Thymus (tissue), 11 donors: Measurements from ENCODE around the gene RACGAP1. TPM values are rescaled to one million over a fixed set of nuclear protein-coding genes. Genes with fewer than 3 reads are reported as not detected.
"Not testable (repeated sequence)": the region's sequence is repeated elsewhere in the genome, so short reads cannot be mapped to it uniquely, and the experiment has no call there.

ENCODE experiments used
- DNase-seq, 9 donors: peaks; one replicate each; pipeline ENCODE4 v3.0.0-alpha.2; 2013; ENCODE audit warnings: low spot score in 9 of 9, low read depth in 6 of 9, missing footprints in 1 of 9
- H3K27ac ChIP-seq, 2 donors: one replicate each; pipeline ENCODE4 v1.5.1; 2013; ENCODE audit warnings: control low read depth in 1 of 2, low read depth in 1 of 2, low read length in 1 of 2, mild to moderate bottlenecking in 1 of 2, moderate library complexity in 1 of 2
- H3K27me3 ChIP-seq, 2 donors: one replicate each; pipeline ENCODE4 v1.5.1; 2013; ENCODE audit warnings: low read length in 1 of 2; ENCODE audit not compliant: control insufficient read depth in 2 of 2, insufficient read depth in 1 of 2
- H3K36me3 ChIP-seq, 2 donors: one replicate each; pipeline ENCODE4 v1.5.1; 2013; ENCODE audit warnings: low read length in 1 of 2, mild to moderate bottlenecking in 1 of 2, moderate library complexity in 1 of 2; ENCODE audit not compliant: control insufficient read depth in 2 of 2, insufficient read depth in 2 of 2
- H3K4me1 ChIP-seq, 2 donors: one replicate each; pipeline ENCODE4 v1.5.1; 2013; ENCODE audit warnings: low read length in 2 of 2; ENCODE audit not compliant: control insufficient read depth in 2 of 2, insufficient read depth in 2 of 2
- H3K4me3 ChIP-seq, 2 donors: one replicate each; pipeline ENCODE4 v1.5.1; 2013; ENCODE audit warnings: low read length in 2 of 2, control low read depth in 1 of 2, mild to moderate bottlenecking in 1 of 2
- H3K9me3 ChIP-seq, 2 donors: one replicate each; pipeline ENCODE4 v1.5.1; 2013; ENCODE audit warnings: low read length in 1 of 2, mild to moderate bottlenecking in 1 of 2; ENCODE audit not compliant: control insufficient read depth in 2 of 2, insufficient read depth in 1 of 2
- WGBS: extraction: QIAGEN DNeasy Blood & Tissue Kit; methylation state at CpG from one replicate; pipeline ENCODE4 v1.1.7; 2013; 5-methylcytosine and 5-hydroxymethylcytosine counted together
- polyA plus RNA-seq: library from polyadenylated mRNA; stranded (reverse); fragments of 200-250 nt; gene quantifications from one replicate; pipeline ENCODE4 v1.2.3, GENCODE V29; 2013
- total RNA-seq: library from RNA; stranded (reverse); fragments of 120-200 nt; gene quantifications from one replicate; pipeline ENCODE4 v1.2.4, GENCODE V29; 2013
- donor health status: healthy.

RACGAP1 gene
- total and polyA plus RNA-seq, 2 donors = 9.2 to 50.1 TPM

DNA sequence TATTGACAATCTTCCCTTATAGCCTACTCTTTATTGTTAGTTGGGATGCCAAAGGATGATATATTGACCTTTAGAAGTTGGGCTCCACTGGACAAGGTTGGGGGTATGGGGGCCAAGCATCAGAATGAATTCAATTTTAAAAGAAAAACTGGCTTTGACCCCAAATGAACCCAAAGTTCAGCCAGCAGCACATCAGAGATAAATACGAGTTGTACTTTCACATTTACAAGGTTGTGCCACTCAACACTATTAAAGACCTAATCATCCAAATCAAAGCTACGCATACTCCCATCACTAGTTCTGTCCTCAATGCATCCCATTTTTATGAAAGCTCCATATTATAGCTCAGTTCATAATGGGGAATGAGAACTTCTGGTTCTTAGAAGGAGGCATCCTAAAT is 35.9 kb downstream of the RACGAP1 start:
- not testable (repeated sequence) for H3K27me3 ChIP-seq, H3K4me1 ChIP-seq, H3K27ac ChIP-seq, DNase-seq, H3K9me3 ChIP-seq, H3K4me3 ChIP-seq
- 98% methylated on average over 2 of the region's 2 CpGs for WGBS
- H3K36me3 ChIP-seq = peaks cover 58 to 83% of the 10 kb centered on the region in 2 donors

- Histone ChIP-seq H3K4me1 (no peaks in the 10 kb centered on the region), H3K9me3 (no peaks in the 10 kb centered on the region), H3K27me3 (no peaks in the 10 kb centered on the region), H3K4me3 (no peak overlapping the region), H3K36me3 (peaks cover 47 to 73% of the 10 kb centered on the region in 2 donors), H3K27ac (no peak overlapping the region)
- WGBS = 97% methylated on average over 4 of the region's 4 CpGs
- DNase-seq = no peak
Measured at GRCh38 chr12:49987625-49988303, 37.5 kb downstream of the RACGAP1 start.

DNA sequence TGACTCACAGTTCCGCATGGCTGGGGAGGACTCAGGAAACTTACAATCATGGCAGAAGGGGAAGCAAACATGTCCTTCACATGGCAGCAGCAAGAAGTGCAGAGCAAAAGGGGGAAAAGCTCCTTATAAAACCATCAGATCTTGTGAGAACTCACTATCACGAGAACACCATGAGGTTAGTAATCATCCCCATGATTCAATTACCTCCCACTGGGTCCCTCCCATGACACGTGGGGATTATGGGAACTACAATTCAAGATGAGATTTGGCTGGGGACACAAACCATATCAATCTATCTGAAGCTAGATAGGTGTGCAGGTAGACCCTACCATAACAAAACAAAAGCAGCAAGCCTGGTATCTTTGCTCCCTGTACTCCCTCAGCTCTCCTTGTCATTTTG is 38.8 kb downstream of the RACGAP1 start:
- 98% methylated on average over 3 of the region's 3 CpGs for WGBS
- H3K4me1 ChIP-seq = not testable (repeated sequence)

DNA sequence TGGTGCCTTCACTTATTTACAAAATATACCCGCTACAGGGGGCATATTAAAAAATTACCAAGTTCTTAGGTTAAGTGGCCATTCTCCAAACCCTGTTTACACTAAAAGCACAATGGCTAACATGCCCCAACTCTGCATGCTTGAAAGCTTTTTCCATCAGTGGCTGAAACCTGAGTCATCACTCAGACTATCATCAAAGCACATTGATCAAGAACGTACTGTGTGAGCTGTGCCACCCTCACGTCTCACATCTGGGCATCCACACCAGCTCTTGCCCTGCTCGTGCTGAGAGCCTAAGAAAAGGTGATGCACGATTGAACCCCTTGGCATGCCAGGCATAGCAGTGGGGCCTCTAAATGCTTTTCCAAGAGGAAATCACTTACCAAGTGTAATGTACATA is 39.3 kb downstream of the RACGAP1 start:
- no peaks in the 10 kb centered on the region for H3K4me1 ChIP-seq
- no peak overlapping the region for H3K27ac ChIP-seq
- 97% methylated on average over 5 of the region's 5 CpGs for WGBS

More for the DNA sequence above, 38.8 kb downstream of the RACGAP1 start:
- not testable (repeated sequence) for DNase-seq, H3K4me3 ChIP-seq, H3K27me3 ChIP-seq, H3K27ac ChIP-seq, H3K9me3 ChIP-seq
- peaks cover 34 to 60% of the 10 kb centered on the region in 2 donors for H3K36me3 ChIP-seq

GRCh38 chr12:49984476-49985359 is 40.6 kb downstream of the RACGAP1 start:
- no peaks in the 10 kb centered on the region for H3K27me3 ChIP-seq
- no peak overlapping the region for H3K4me3 ChIP-seq
- 96% methylated on average over 9 of the region's 9 CpGs for WGBS
- peaks cover 32 to 45% of the 10 kb centered on the region in 2 donors for H3K36me3 ChIP-seq
- DNase-seq = no peak
- no peaks in the 10 kb centered on the region for H3K9me3 ChIP-seq
- no peak overlapping the region for H3K27ac ChIP-seq
- no peaks in the 10 kb centered on the region for H3K4me1 ChIP-seq

More for the DNA sequence above, 39.3 kb downstream of the RACGAP1 start:
- peaks cover 32 to 58% of the 10 kb centered on the region in 2 donors for H3K36me3 ChIP-seq
- H3K27me3 ChIP-seq = no peaks in the 10 kb centered on the region
- no peaks in the 10 kb centered on the region for H3K9me3 ChIP-seq
- DNase-seq = no peak
- no peak overlapping the region for H3K4me3 ChIP-seq

DNA sequence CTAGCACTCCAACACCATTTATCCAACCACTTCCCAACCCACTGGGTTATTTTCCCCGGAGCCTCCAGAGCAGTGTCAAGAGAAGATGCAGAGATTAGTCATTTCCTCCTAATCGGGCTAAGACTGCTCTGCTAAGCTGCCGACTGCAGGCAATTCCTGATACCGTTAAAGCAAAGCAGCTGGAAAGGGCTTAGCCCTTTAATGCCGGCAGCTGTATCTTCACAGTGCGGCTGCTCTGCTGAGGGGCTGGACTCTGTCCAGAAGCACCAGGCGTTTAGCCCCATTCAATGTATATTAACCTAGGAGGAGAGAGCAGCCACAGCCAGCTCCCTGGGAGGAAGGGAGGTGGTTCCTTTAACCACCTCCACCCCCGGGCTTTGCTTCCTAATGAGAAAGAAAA is 41.4 kb downstream of the RACGAP1 start:
- Histone ChIP-seq H3K27me3 (no peaks in the 10 kb centered on the region), H3K36me3 (peaks cover 27 to 37% of the 10 kb centered on the region in 2 donors), H3K27ac (no peak overlapping the region), H3K4me3 (no peak overlapping the region), H3K9me3 (no peaks in the 10 kb centered on the region), H3K4me1 (no peaks in the 10 kb centered on the region)
- 41% methylated on average over 8 of the region's 8 CpGs for WGBS
- no peak for DNase-seq

DNA sequence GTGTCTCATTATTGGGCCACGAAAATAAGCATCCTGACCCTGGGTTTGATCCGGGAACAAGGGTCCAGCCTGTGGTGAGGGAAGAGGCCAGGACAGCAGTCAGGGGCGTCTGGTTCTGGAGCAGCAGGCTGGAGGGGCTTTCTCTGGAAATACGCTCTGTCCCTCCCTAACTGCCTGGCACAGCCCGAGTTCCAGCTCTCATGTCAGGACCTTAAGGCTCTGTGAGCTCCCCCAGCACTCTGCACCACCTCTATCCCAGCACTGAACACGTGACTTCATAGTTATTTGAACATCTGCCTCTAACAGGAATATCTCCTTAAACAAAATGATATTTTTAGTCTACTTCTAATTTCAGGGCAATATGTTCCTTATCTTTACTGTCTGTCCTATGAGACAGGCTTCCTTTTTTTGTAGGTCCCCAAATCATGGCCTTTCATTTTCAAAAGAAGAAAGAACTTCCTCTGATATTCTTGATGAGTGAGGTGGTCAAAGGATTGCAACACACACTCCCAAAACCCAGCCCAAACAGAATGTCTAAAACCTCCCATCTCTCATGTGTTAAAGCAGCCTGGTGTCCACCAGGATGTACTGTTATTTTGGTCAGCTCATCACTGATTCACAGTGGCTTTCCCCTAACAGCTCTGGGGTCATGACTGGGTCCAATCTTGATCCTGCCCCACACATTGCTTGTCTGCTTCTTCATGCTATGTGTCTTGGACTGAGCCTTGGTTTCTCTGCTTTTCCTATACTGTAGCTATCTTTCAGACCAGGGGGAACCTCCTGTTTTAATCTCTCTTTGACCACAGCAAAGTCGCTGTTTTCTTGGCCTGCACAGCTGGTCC is 42.8 kb downstream of the RACGAP1 start:
- Histone ChIP-seq H3K27me3 (no peaks in the 10 kb centered on the region), H3K9me3 (no peaks in the 10 kb centered on the region), H3K36me3 (peaks cover 14 to 23% of the 10 kb centered on the region in 2 donors), H3K27ac (no peak overlapping the region), H3K4me3 (no peak overlapping the region), H3K4me1 (no peaks in the 10 kb centered on the region)
- WGBS = 91% methylated on average over 7 of the region's 7 CpGs
- DNase-seq = no peak

DNA sequence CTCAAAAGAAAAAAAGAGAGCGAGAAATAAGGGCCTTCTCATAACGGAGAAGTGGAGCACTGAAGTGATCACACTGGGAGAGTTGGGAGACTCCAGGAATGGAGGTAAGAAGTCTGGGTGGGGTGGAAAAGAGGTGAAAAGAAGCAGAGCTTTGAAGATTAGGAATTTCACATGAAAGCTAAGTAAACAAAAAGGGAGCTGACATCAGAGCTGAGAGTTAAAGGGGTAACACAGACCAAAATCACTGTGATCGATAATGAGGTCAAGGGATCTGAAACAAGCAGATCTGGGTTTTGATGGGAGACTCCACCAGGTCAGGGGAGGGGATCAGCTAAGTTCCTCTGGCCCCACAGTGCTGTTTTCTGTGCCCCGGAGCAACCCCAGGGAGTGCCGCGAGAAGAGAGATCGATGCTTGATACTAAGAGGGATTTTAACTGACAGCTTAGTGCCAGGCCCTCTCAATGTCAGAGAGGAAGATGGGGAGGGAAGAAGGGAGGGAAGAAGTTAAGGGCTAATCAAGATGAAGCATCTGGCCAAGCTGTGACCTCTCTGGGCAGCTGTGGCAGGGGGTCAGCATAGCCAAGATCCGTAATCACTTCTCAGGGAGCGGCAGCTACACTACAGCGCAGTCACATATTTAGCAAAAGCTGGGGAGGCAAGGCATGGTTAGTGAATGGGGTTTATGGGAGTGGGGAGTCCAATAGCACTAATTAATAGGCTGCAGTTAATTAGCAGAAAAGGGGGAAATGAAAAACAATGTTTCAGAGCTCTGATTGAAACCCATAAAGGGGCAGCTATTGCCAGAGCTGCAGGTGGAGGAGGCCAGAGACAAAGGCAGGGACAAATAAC is 44.6 kb downstream of the RACGAP1 start:
- Histone ChIP-seq H3K27ac (no peak overlapping the region), H3K4me3 (no peak overlapping the region), H3K36me3 (peaks cover 9 to 13% of the 10 kb centered on the region in 2 donors), H3K27me3 (no peaks in the 10 kb centered on the region), H3K4me1 (no peaks in the 10 kb centered on the region), H3K9me3 (no peaks in the 10 kb centered on the region)
- no peak for DNase-seq
- 98% methylated on average over 10 of the region's 10 CpGs for WGBS
